GM18858 (cell line): ENCODE data around the gene CD28.
"Not testable (repeated sequence)": the region's sequence is repeated elsewhere in the genome, so short reads cannot be mapped to it uniquely, and the experiment has no call there.

Experiments
- ATAC-seq: cut with Tn5 transposase; IDR thresholded peaks from one replicate; pipeline ENCODE4 v1.9.1; 2021; ENCODE audit not compliant: unreplicated experiment

Gene CD28

DNA sequence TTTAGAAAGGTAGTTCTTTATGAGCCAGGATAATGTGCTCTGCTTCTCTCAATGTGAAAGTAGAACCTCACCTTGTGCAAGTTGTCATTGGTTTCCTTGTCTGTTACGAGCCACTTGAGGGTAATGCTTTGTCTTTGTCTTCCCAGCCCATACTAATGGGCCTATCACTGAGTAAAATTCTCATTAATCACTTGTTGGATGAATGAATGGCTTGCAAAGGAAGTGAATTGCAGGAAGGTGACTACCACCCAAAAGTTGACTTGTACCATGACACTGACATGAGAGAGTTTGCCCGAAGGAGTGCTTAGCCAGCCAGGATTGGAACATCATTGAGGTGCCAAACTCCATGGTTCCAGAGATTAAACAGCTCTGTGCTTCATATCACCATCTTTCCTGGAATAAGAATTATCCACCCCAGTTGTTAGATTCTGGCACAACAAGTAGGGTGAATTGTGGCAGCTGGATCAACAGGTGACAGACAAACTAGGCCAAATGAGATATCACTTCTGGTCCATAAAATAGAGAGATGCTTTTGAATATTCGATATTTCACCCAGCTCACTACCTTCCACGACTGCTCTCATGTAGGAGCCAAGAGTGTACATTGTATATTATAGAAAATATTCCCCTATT, 20.5 kb upstream of the CD28 start:
- ATAC-seq: no peak

DNA sequence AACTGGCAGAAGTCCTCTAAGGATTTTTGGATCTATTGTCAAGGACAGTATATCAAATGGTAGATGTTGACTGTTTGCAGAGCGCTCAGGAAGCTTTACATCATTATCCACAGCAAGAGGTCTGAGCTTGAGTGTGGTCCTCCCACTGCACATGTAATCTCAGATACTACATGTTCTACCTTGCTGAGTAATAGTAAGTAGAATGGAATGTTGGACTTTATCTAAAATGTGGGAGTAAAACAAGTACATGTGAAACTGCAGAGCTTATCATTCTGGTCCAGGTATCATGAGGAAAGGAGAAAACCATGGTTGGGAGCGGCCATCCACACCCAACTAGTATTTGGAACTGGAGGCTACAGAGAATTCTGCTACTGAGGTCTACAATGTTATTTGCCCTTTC, 19.3 kb upstream of the CD28 start:
- no peak for ATAC-seq

DNA sequence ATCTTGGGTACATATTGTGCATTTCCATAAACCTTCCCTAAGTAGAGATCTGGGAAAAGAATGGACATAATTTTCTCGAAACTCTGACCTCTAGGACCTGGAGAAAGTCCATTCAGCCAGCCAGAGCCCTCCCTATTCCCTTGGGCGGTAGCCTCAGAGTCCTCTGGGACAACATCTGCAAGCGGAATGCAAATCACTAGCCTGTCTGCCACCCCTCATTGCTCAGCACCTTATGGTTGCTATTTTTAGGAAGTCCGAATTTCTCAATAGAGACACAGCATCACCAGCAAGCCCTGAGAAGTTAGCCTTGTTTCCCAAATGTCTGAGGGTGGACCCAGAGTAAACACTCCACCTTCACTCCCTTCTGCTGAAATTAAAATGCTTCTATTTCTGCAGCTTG, 17.6 kb upstream of the CD28 start:
- ATAC-seq: peak; percentile 76

DNA sequence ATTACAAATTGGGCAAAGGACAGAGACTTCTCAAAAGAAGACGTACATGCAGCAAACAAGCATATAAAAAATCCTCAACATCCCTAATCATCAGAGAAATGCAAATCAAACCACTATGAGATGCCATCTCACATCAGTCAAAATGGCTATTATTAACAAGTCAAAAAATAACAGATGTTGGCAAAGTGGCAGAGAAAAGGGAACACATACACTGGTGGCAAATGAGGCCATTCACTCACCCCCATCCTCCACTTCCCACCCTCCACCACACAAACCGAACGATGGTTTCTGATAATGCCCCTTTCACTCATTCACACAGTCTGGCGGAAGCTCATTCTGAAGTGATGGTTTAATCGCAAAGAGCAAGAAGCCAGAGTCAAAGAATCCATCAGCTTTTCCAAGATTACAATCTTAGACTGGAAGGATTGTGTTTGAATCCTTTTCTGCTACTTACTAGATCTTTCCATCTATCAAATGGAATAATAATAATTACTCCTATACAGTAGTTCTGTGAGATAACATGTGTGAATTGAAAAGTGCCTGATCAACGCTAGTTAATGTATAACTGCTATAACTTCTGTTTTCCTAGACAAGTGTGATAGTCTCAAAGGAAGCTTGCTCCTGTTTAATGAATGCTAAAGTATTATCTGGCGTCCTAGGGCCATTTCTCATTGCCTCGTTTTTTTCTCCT, 16.9 kb upstream of the CD28 start:
- ATAC-seq: peak; percentile 37

DNA sequence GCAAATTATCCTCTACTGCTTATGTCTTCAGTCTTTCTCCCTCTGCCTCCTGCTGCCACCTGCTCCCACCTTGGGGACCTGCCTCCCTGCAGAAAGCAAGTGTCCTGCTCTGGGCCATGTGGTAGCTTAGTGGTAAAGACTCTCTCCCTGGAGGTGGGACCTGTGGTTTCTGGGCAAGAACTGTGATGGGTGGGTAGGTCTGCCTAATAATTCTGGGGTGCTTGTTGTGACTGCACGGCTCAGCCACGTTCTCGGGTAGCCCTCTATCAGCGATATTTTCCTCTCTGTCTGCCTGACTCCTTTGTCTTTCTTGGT, 16.4 kb upstream of the CD28 start:
- no peak for ATAC-seq

DNA sequence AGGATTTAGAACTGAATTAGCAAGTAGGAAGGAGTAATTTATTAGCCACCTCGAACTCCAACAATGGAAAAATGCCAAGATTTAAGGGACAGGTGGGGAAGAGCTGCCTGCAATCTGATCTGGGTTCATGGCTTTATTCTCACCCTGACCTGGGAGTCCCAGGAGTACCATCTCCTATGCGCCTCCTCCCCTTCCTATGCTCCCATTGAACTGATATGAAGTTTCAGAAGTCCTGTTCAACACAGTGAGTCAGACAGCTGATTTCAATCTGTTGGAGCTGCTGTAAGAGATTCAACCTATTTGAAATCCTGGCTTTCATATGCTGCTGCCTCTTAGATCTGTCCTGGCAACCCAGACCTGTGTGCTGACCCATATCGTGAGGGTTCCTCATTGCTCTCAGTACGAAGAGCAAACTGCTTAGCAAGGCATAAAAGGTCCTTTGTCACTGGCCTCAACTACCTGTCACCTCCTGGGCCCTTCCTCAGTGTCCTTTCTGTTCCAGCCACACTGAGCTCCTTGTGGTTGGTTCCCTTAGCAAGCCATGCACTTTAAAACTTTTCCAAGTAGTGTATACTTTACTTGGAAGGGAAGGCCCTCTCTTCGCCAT, 15.9 kb upstream of the CD28 start:
- ATAC-seq: no peak

DNA sequence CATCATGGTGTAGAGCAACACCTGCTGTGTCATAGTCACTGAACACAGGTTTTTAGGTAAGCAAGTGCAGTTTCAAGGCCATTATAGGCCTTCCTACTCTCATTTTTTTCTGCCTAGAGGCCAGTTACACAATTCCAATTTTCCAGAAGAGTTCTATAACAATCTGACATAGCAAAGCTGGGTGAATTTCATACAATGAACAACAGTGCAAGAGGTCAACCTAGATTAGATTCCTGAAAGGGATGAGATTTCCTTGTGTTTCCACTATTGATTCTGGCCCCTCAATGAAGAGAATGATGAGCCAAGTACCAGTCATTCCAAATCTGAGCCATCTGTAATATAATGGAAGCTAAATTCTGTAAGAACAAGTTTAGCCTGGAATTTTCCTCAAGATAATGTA, 15.3 kb upstream of the CD28 start:
- no peak for ATAC-seq

DNA sequence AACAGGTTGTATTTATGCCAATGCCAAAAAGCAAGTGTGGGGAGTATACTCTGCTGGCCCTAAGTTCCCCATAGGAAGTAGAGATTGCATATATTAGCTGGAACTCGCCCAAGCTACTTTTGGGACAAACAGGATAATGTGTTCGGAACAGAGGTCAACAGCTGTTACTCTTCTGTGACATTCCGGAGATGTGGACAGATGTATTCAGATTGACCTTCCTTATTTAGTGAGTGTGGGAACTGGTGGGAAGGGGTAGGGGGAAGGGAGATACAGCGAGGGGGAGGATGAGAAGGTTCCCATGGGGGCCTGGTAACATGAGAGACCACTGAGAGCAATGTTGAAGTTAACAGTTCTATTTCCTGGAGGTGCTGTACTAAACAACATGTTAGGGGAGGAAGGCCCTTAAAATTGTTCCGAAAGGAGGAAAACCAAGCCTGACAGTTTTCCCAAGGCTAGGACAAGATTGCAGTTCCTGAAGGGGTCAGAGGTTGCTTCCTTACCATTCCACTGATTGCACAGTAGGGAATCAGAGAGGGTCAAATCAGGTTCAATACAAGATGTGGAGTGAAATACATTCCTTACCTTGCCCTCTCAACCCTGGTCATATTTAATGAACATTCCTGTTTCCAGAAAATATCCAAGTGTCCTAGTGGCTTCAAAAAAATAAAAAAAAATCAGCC, 14.3 kb upstream of the CD28 start:
- no peak for ATAC-seq

DNA sequence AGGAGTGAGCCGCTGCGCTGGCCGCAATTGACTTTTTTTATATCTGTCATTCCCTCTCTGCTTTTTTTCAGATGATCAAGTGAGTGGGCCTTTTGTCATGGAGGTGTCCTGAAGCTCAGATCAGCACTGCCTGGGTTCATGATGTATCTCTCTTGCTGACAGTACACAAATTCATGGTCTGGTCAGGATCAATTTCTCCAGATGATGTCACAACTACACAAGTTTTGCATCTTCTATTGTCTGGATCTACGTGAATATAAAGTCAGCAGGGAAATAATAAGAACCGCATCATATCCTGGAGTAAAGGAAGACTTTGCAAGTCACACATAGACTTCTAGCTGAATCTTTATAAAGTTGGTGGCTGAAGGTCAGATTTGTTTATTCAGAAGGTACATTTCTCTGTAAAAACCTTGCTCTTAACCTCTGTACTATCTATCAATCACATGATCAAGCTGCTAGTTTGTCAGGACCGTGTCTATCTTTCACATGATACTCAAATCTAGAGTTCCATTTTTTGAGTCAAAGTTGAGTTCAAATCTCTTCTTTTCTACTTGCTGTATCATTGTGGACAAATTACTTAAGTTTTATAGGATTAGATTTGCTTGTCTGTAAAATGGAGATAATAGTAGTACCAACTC, 13.1 kb upstream of the CD28 start:
- ATAC-seq: no peak

DNA sequence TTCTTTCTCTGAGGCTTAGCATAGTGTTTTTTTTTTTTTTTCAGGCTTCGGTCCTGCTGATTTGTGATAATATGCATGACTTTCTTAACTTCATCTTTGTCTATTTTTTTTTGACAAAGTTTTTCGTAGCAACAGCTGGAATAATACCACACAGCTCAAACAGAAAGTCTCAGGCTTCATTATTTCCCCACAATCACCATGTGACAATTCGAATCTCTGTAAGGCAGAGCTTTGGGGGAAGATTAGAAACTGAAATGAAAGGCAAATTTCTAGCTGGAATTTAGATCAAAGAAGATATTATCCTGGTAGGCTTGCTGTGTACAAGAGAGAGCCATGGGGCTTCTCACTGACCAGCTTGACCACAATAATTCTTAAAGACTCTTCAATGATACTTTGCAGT, 12.2 kb upstream of the CD28 start:
- ATAC-seq: no peak

DNA sequence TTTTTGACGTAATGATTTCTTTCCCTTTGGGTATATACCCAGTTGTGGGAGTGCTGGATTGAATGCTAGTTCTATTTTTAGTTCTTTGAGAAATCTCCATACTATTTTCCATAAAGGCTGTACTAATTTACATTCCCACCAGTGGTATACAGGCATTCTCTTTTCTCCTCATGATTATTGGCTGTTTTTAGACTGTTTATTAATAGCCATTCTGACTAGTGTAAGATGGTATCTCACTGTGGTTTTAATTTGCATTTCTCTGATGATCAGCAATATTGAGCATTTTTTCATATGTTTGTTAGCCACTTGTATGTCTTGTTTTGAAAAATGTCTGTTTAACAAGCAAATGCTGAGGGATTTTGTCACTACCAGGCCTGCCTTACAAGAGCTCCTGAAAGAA, 9.2 kb upstream of the CD28 start:
- no peak for ATAC-seq

DNA sequence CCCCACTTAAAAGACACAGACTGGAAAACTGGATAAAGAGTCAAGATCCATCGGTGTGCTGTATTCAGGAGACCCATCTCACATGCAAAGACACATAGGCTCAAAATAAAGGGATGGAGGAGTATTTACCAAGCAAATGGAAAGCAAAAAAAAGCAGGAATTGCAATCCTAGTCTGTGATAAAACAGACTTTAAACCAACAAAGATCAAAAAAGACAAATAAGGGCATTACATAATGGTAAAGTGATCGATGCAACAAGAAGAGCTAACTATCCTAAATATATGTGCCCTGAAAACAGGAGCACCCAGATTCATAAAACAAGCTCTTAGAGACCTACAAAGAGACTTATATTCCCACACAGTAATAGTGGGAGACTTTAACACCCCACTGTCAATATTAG, 8.7 kb upstream of the CD28 start:
- ATAC-seq: not testable (repeated sequence)

DNA sequence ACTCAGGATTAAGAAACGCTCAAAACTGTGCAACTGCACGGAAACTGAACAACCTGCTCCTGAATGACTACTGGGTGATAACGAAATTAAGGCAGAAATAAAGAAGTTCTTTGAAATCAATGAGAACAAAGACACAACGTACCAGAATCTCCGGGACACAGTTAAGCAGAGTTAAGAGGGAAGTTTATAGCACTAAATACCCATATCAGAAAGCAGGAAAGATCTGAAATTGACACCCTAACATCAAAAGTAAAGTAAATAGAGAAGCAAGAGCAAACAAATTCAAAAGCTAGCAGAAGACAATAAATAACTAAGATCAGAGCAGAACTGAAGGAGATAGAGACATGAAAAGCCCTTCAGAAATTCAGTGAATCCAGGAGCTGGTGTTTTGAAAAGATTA, 8.0 kb upstream of the CD28 start:
- ATAC-seq: not testable (repeated sequence)

DNA sequence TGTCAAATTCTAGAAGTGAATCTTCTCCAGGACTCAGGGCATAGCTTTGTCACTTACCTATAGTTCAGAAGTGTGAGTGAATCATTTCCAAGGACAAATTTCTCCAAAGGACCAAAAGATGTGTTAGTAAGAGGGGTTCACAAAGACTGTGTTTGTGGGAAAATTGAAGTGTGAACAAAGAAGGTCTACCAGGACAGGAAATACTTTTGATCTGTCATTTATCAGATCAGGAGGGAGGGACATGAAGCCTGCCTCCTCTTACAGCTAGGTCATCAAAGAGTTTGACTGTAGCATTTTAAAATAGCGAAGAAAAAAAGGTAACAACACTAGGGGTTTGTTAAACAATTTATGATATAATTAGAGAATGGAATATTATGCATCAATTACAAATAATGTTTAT, 2.0 kb upstream of the CD28 start:
- no peak for ATAC-seq

DNA sequence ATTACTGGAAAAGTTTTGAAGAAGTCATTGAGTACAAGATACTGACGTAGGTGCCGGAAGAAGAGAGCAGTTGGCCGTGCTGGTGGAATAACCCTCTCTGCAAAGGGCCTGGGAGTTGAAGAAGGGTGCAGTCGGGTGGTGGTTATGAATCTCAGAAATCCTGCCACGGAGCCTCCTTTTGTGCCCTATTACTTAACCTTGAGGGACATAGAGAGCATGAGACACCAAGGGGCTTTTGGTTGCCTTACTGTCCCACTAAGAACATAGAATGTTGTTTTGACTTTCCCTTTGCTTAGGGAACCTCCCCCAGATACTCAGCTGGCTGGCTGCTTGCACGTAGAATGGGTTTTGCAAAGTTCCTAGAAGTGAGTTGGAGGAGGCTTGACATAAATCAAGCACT, 1.3 kb upstream of the CD28 start:
- no peak for ATAC-seq

DNA sequence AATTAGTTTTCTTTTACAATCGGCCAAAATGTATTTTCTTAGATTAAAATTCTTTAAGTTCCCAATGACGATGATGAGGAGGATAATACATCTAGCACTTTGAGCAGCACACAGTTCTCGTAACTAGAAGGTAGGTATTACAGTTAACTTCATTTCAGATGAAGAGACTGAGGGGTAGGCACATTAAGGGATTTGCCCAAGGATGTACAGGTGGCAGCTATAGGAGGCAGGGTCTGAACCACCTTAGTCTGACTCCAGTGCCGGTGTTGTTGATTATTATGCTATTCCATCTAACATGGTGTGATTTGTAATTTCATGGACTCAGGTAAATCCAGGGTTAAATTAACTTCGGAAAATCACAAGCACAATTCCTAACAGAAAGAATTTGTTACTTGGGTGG, 1.1 kb downstream of the CD28 start:
- ATAC-seq: no peak

DNA sequence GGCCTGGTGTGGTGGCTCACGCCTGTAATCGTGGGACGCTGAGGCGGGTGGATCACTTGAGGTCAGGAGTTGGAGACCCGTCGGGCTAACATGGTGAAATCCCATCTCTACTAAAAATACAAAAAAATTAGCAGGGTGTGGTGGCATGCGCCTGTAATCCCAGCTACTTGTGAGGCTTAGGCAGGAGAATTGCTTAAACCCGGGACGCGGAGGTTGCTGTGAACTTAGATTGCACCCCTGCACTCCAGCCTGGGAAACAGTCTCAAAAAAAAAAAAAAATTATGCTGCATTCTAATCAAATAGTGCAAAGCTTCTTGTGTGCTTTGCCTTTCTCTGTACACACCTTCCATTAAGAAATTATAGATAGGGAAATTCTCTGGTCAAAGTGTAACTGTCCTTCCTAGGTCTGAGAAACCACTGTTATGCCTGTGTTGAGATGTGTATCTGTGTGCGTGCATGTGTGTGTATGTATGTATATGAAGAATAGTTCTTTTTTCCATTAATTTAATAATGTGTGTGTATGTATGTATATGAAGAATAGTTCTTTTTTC, 2.5 kb downstream of the CD28 start:
- ATAC-seq: no peak

DNA sequence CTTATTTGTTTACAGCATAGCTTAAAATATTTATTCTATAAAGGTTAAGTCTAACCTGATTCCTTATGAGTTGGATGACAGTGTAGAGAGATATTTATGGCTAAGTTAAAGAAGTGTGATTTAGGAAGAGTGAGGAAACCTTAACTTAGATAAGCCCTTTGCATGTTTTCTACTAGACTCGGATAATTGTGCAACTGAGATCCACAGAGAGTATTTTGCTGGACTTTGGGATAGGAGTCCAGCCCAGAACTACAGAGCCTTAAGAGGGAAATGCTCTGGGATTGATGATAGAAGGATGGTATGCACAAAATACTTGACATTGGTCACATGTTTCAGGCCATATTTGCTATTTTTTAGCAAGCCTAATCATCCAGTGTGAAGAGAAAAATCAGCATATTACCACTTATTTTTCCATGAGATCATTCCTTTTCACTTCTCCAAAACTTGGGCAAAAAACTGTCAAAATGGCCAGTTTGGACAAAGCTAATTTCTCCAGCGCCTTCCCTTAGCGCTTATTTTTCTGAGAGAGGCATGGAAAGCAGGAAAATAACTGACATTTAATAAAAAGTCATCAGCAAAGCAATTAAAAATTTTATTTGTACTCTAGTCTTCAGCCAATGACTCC, 3.1 kb downstream of the CD28 start:
- ATAC-seq: no peak

DNA sequence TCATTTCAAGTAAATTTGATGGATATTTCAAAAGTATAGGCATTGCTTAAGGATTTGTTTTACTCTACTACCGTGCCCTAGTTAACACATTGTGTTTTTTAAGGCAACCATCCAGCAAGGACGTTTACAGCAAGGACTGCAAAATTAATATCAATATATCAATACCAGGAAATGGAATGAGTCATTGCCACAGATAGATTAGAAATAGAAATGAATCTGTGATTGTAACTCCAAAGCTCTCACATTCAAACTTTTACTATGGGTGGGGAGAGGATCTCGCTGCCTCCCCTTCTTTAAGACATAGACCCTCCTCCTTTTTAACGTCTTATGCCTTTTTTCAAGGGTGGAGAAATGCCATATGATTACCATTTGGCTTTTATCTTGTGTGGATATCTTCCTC, 3.8 kb downstream of the CD28 start:
- ATAC-seq: no peak

DNA sequence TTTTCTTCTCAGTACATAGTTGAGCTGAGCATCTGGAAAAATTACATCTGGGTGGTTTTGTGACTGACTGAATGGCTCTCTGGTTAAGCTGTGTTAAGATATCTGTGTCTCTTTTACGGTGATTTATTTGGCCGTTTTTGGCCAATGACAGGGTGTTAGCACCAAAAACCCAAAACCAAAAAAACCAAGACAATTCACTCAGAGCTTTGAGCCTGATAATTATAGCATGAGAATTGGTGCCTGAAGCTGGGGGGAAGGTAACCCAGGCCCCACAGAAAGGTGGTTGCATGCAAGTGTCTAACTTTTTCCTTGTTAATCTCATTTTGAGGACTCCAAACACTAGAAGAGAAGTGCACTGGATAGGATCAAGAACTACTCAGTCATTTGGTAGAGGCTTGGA, 4.5 kb downstream of the CD28 start:
- ATAC-seq: no peak

DNA sequence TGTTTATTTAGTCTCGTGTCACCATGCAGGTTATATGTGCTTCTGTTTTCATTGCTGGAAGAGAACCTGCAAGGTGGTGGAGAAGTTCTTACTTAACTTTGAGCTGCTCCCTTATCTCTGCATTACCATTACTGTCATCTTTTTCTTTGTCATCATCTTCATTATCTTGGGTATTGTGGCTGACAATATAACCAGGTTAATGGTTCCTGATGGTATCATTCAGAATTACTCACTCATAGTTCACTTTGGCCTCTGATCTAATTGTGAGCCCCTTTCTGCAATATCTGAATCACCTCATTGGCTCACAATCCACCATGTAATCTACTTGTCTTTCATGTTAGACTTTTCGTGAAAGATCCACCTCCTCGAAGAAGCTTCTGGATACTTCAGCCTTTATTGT, 5.0 kb downstream of the CD28 start:
- no peak for ATAC-seq
